HT-29 (cell line): ENCODE data around the gene DNAJC6. TPM values are rescaled to one million over a fixed set of nuclear protein-coding genes. Genes with fewer than 3 reads are reported as not detected.

Source experiments
- small RNA-seq: library from RNA; depleted of rRNA; stranded (forward); fragments of <200 nt; gene quantifications from one replicate; pipeline ENCODE3, GENCODE V24; 2014
- total RNA-seq: library from RNA; depleted of rRNA; stranded (reverse); fragments of >200 nt; shearing (Covaris generic); gene quantifications from 2 replicates; pipeline ENCODE4 v1.2.3, GENCODE V29; 2014; rRNA removed

The DNAJC6 gene
- total RNA-seq, 1 experiment from 2014 or later = 0.10 TPM

Small RNAs within 50 kb of the gene (small RNA-seq; reads per million reads assigned to genes)
- gene COX6CP13 (not detected), gene RNU2-15P (not detected)

Other genes with a start within 250 kb of the DNAJC6 start
- 35.0 and 41.3 TPM in 2 replicates for gene AK4, start 161.3 kb upstream of the DNAJC6 start, total RNA-seq
- 0.53 and 1.2 TPM in 2 replicates for gene LEPR, start 111.1 kb downstream of the DNAJC6 start, total RNA-seq
- 20.6 and 21.2 TPM in 2 replicates for gene LEPROT, start 111.1 kb downstream of the DNAJC6 start, total RNA-seq